ENCODE measurements around the gene PPA1.
"Not testable (repeated sequence)": the region's sequence is repeated elsewhere in the genome, so short reads cannot be mapped to it uniquely, and the experiment has no call there.

Gene PPA1

DNA sequence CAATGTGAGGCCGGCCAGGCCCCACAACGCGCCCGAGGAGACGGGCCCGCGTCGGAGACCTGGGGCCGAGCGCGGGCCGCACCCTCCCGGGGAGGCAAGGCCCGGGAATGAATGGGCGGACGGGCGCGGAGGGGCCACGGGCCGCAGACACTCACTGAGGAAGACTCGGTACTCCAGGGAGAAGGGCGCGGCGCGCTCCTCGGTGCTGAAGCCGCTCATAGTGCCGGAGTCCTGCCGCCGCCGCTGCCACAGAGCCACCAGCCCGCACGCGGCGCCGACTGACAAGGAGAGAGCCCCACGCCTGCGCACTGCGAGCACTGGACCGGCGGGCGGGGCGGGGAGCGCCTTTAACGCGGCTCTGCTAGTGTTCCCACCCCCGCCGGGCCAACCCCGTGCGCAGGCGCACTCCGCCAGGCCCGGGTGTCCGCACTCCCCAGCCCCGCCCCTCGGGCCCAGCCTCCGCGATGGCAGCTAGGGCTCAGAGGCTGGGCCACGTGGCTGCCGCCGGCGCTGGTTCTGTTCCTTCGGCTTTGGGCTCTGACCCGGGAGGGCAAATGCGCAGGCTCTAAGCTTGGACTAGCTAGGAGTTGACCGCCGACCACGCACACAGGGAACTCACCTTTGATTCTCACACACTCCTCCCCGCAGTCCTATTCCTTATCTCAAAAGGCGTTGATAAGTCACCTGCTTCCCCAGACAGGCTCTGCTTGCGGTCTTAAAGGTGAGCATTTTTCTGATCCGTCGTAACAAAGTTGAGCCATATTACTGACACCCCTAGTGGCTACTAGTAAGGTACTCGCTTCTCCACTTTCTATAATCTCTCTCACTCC lies at the start of gene PPA1:
Gene PPA1, minus strand, starts transcription at position 321 of the 830 bp plus-strand sequence. Its CDS starts 102 bp downstream, at position 219.
- peak; percentile 93 for DNase-seq

DNA sequence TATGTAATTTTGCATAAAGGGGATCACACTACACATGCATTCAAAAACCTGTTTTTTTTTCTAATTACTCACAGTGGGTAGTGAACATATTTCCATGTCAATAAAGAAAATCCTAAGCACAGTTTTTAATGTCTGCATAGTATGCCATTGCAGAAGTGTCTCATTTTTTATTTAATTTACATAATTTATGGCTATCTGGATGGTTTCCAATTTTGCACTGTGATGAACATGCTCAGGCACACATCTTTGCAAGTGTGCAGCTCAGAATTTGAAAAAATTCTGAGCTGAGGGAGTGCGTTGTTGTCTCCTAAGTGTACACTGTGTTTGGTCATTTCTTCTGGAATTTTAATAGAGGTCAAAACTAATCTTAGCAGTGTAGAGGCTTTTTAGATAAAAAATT lies 48.4 kb upstream of the PPA1 start:
- DNase-seq = no peak

GRCh38 chr10:70280099-70280498 lies 46.9 kb upstream of the PPA1 start:
- no peak for DNase-seq

- DNase-seq = no peak
Measured at GRCh38 chr10:70277396-70278030, 44.3 kb upstream of the PPA1 start.

DNA sequence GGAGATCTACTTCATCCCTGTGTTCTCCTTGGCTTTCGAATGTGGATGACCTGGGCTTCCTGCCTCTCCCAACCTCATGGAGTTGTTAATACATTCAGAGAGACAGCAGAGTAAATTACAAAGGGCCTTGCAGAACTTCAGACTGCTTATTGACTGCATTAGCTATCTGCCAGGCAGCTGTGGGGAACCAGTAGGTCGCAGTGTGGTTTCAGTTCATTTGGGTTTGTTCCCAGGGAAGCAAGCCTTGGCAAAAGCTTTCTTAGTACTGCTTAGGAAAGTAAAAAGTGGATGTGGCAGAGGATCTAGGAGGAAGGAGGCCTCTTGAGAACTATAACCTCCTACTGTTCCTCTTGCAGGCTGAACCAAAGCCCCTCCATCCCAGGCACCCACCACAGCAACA lies 41.4 kb upstream of the PPA1 start:
- no peak for DNase-seq

DNA sequence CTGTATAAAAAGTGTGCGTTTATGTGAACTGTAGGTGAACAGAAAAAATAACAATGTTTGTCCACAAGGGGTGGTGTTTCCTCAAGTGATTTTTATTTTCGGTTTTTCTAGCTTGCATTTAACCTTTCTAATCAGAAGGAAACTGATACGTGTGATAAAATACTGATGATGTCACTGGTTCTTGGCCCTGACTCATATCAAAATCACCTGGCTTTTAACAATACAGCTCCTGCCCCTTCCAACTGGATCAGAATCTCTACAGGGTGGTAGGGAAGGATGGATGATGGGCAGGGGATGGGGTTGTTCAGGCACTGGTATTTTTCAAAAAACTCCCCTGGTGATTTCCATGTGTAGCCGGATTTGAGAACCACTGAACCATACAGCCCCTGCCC lies 39.7 kb upstream of the PPA1 start:
- no peak for DNase-seq

DNA sequence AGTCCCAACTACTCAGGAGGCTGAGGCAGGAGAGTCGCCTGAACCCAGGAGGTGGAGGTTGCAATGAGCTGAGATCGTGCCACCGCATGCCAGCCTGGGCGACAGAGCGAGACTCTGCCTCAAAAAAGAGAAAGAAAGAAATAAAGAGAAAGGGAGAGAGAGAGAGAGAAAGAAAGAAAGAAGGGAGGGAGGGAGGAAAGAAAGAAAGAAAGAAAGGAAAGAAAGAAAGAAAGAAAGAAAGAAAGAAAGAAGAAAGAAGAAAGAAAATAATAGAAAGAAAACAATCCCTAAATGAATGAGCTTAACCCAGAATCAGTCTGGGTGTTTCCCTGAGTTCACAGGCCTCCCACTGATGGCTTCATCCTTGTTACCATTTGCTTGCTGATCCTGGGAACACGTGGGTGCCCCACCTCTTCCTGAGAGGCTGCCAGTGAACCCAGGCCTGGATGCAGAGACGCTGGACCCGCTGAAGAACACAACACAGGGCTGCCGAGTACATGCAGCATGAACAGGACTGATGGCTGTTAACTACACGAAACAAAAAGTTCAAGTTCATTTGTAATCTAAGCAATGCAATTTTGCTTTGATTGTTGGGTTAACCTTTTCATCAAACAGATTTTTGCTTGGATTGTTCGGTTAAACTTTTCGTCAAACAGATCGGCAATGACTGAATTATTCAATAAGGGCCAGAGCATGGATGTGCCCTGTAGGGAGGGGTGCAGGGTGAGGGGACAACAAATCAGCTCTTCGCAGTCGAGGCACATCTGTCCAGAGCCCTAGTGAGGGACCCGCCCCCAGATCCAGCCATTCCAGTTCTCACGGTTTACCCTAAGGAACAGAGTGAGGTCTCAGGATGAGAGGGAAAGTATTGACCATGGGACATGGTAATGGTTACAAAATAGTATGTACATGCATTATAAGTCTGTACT lies 39.0 kb upstream of the PPA1 start:
- no peak for DNase-seq

DNA sequence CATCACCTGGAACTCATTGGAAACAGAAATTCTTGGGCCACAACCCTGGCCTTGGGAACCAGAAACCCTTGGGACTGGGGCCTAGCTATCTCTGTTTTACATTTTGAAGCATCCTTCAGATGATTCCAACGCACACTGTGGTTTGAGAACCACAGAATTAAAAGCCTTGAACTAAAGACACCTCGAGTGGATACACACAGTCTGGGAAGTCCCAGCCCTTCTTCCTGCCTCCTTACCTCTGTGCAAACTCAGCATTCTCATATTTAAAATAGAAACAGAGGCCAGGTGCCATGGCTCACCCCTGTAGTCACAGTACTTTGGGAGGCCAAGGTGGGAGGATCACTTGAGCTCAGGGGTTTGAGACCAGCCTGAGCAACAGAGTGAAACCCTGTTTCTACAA lies 37.7 kb upstream of the PPA1 start:
- no peak for DNase-seq

- DNase-seq = no peak
Measured at GRCh38 chr10:70269741-70270140, 36.5 kb upstream of the PPA1 start.

DNA sequence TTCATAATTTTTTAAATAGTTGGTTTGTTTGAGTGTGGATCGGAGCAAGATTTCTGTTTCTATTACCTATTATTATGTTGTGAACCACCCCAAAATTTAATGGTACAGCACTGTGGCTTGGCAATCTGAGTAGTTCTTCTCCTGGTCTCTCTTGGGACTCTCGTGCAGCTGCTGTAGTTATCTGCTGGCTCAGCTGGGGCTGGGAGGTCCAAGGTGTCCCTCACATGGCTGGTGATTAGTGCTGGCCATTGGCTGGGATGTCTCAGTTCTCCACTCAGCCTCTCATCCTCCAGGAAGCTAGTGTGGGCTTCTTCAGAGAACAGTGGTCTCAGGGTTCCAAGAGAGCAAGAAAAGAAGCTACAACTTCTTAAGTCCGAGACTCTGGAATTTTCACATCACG lies 35.1 kb upstream of the PPA1 start:
- DNase-seq = no peak

GRCh38 chr10:70267161-70267933 lies 34.1 kb upstream of the PPA1 start:
- DNase-seq = no peak

- DNase-seq = no peak
Measured at GRCh38 chr10:70266701-70267100, 33.5 kb upstream of the PPA1 start.

GRCh38 chr10:70266056-70266455 lies 32.8 kb upstream of the PPA1 start:
- DNase-seq = no peak

GRCh38 chr10:70265032-70265689 lies 31.9 kb upstream of the PPA1 start:
- DNase-seq = no peak

GRCh38 chr10:70260734-70261133 lies 27.5 kb upstream of the PPA1 start:
- DNase-seq = no peak

GRCh38 chr10:70260259-70260658 lies 27.0 kb upstream of the PPA1 start:
- no peak for DNase-seq

- no peak for DNase-seq
Measured at GRCh38 chr10:70258216-70258615, 25.0 kb upstream of the PPA1 start.

GRCh38 chr10:70257816-70258215 lies 24.6 kb upstream of the PPA1 start:
- DNase-seq = not testable (repeated sequence)

- DNase-seq = no peak
Measured at GRCh38 chr10:70256463-70256862, 23.2 kb upstream of the PPA1 start.

GRCh38 chr10:70255329-70256299 lies 22.4 kb upstream of the PPA1 start:
- DNase-seq = no peak
